Endothelial cell (in vitro differentiated cells): Measurements from ENCODE around the gene ADCY3. TPM values are rescaled to one million over a fixed set of nuclear protein-coding genes. Genes with fewer than 3 reads are reported as not detected.

ENCODE experiments used
- DNase-seq: peaks from one replicate; pipeline ENCODE4 v3.0.0; 2021; ENCODE audit warnings: low spot score
- H3K27ac Mint-ChIP-seq: one replicate; pipeline ENCODE4 v1.8.0; 2021; ENCODE audit warnings: mixed read lengths, inconsistent platforms; ENCODE audit not compliant: unreplicated experiment
- H3K27me3 Mint-ChIP-seq: one replicate; pipeline ENCODE4 v1.8.0; 2021; ENCODE audit warnings: mild to moderate bottlenecking, moderate library complexity, mixed read lengths, inconsistent platforms; ENCODE audit not compliant: unreplicated experiment
- H3K36me3 Mint-ChIP-seq: one replicate; pipeline ENCODE4 v1.8.0; 2021; ENCODE audit warnings: mild to moderate bottlenecking, low read depth, mixed read lengths, inconsistent platforms; ENCODE audit not compliant: unreplicated experiment
- H3K4me1 Mint-ChIP-seq: one replicate; pipeline ENCODE4 v1.8.0; 2021; ENCODE audit warnings: mild to moderate bottlenecking, mixed read lengths, inconsistent platforms; ENCODE audit not compliant: unreplicated experiment
- H3K4me3 Mint-ChIP-seq: one replicate; pipeline ENCODE4 v1.8.0; 2021; ENCODE audit warnings: mild to moderate bottlenecking, mixed read lengths, inconsistent platforms; ENCODE audit not compliant: unreplicated experiment
- H3K9me3 Mint-ChIP-seq: one replicate; pipeline ENCODE4 v1.8.0; 2021; ENCODE audit warnings: mixed read lengths, inconsistent platforms; ENCODE audit not compliant: unreplicated experiment
- total RNA-seq: library from RNA; stranded (reverse); fragmentation: NEBNext Ultra II Directional; extraction: Animal tissue kit (Norgen Biotek cat#: 25700); gene quantifications from one replicate; pipeline ENCODE4 v1.2.1, GENCODE V29; 2021; ENCODE audit not compliant: unreplicated experiment
- TF ChIP-seq, protein P1 (sequence below): fragments of 200-600 bp; sonication (generic); IDR thresholded peaks from one replicate; pipeline ENCODE4 v1.5.0; 2021; ENCODE audit warnings: antibody characterized with exemption; ENCODE audit not compliant: unreplicated experiment

The ADCY3 gene
- total RNA-seq, 1 donor from 2014 or later = 88.0 TPM

GRCh38 chr2:24910245-24910644 is 9.8 kb downstream of the ADCY3 start:
- peaks cover 31% of the 10 kb centered on the region for H3K36me3 Mint-ChIP-seq
- peaks cover 33% of the 10 kb centered on the region for H3K4me1 Mint-ChIP-seq
- H3K27ac Mint-ChIP-seq = no peak overlapping the region
- no peaks in the 10 kb centered on the region for H3K9me3 Mint-ChIP-seq
- peaks cover 10% of the 10 kb centered on the region for H3K27me3 Mint-ChIP-seq
- no peak overlapping the region for H3K4me3 Mint-ChIP-seq
- no peak for DNase-seq
- TF ChIP-seq, protein P1, sequence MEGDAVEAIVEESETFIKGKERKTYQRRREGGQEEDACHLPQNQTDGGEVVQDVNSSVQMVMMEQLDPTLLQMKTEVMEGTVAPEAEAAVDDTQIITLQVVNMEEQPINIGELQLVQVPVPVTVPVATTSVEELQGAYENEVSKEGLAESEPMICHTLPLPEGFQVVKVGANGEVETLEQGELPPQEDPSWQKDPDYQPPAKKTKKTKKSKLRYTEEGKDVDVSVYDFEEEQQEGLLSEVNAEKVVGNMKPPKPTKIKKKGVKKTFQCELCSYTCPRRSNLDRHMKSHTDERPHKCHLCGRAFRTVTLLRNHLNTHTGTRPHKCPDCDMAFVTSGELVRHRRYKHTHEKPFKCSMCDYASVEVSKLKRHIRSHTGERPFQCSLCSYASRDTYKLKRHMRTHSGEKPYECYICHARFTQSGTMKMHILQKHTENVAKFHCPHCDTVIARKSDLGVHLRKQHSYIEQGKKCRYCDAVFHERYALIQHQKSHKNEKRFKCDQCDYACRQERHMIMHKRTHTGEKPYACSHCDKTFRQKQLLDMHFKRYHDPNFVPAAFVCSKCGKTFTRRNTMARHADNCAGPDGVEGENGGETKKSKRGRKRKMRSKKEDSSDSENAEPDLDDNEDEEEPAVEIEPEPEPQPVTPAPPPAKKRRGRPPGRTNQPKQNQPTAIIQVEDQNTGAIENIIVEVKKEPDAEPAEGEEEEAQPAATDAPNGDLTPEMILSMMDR = no peak

DNA sequence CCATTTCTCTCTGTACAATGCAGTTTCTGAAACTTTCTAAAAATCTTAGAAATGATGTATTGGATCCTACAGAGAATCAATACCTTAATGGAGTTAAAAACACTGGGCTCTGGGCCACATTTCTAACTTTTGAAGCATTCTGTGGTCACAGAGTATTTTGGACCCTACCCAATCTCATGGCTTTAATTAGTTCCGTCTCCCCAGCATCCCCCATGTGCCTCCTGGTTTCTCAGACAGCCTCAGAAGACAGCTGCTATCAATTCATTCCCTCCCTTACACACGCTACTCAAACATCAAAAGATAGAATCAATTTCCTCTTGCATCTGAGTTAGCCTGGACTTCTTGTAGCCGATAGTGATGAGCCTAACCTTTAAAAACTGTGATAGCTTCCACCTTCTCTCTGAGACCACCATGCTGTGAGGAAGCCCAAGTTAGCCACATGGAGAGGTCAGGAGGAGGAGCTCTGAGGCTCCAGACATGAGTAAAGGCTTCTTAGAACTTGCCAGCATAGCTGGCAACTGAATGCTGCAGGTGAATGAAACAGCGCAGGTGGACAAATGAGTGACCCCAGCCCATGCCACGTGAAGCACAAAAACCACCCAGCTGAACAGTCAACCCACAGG is 10.4 kb downstream of the ADCY3 start:
- H3K36me3 Mint-ChIP-seq = peaks cover 31% of the 10 kb centered on the region
- peak overlapping the region; percentile 9 for H3K27ac Mint-ChIP-seq
- TF ChIP-seq, protein P1 = no peak
- no peak for DNase-seq
- peaks cover 33% of the 10 kb centered on the region for H3K4me1 Mint-ChIP-seq
- H3K4me3 Mint-ChIP-seq = peak overlapping the region; percentile 2
- peaks cover 10% of the 10 kb centered on the region for H3K27me3 Mint-ChIP-seq
- no peaks in the 10 kb centered on the region for H3K9me3 Mint-ChIP-seq

GRCh38 chr2:24908461-24908901 is 11.6 kb downstream of the ADCY3 start:
- Mint-ChIP-seq H3K4me3 (peak overlapping the region; percentile 34), H3K9me3 (no peaks in the 10 kb centered on the region), H3K4me1 (peaks cover 25% of the 10 kb centered on the region), H3K27me3 (peaks cover 8% of the 10 kb centered on the region), H3K27ac (no peak overlapping the region), H3K36me3 (peaks cover 35% of the 10 kb centered on the region)
- TF ChIP-seq, protein P1 = no peak
- DNase-seq = no peak

DNA sequence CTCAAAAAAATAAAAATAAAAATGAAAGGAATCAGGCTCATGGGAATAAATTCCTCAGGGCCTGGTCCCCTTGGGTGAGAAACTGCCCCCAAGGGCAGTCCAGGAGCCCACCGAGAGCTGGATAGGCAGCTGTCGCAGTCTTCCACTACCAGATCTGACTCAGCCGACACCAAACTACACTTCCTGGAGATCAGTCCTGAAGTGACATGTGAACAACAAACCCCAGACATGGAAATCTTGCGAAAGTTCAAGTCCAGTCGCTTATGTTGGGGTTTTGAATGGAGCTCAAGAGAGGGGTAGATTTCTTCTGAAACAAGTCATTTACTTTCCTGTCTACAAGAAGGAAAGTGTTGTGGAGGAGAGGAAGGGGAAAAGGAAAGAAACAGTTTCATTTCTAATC is 12.9 kb downstream of the ADCY3 start:
- Mint-ChIP-seq H3K27me3 (peaks cover 7% of the 10 kb centered on the region), H3K27ac (peak overlapping the region; percentile 86), H3K4me1 (peaks cover 18% of the 10 kb centered on the region), H3K4me3 (no peak overlapping the region), H3K9me3 (no peaks in the 10 kb centered on the region), H3K36me3 (peaks cover 37% of the 10 kb centered on the region)
- no peak for DNase-seq
- TF ChIP-seq, protein P1 = no peak

- Mint-ChIP-seq H3K27ac (peak overlapping the region; percentile 86), H3K27me3 (peaks cover 3% of the 10 kb centered on the region), H3K36me3 (peaks cover 36% of the 10 kb centered on the region), H3K4me1 (peaks cover 18% of the 10 kb centered on the region), H3K4me3 (no peak overlapping the region), H3K9me3 (no peaks in the 10 kb centered on the region)
- no peak for DNase-seq
- TF ChIP-seq, protein P1 = no peak
Observed at GRCh38 chr2:24906466-24906865, 13.6 kb downstream of the ADCY3 start.
